CD4-positive, CD25-positive, alpha-beta regulatory T cell (primary cell): Measurements from ENCODE around the gene APOBEC3B. TPM values are rescaled to one million over a fixed set of nuclear protein-coding genes. Genes with fewer than 3 reads are reported as not detected.
"Not testable (repeated sequence)": the region's sequence is repeated elsewhere in the genome, so short reads cannot be mapped to it uniquely, and the experiment has no call there.

Experiments used
- ATAC-seq, 2 donors: fragments of 150-1000 bp; cut with Tn5 transposase; one replicate each; pipeline ENCODE4 v1.10.0; 2021; ENCODE audit warnings: low read depth in 2 of 2, moderate number of reproducible peaks in 2 of 2, moderate library complexity in 1 of 2
- DNase-seq, 3 donors: peaks; one replicate each; pipeline versions ENCODE4 v3.0.0 to v3.0.0-alpha.2; 2012 to 2022; ENCODE audit warnings: mixed read lengths in 1 of 3
- H3K27ac ChIP-seq: one replicate; pipeline ENCODE4 v1.7.0; 2013; ENCODE audit warnings: mild to moderate bottlenecking, low read length; ENCODE audit not compliant: insufficient read depth, poor library complexity, severe bottlenecking
- H3K27me3 ChIP-seq: one replicate; pipeline ENCODE4 v1.7.0; 2013; ENCODE audit warnings: low read length; ENCODE audit not compliant: control insufficient read depth, insufficient read depth
- H3K36me3 ChIP-seq: one replicate; pipeline ENCODE4 v1.7.0; 2013; ENCODE audit warnings: mild to moderate bottlenecking, low read length, moderate library complexity; ENCODE audit not compliant: control insufficient read depth, insufficient read depth
- H3K4me1 ChIP-seq: 2 replicates; pipeline ENCODE4 v1.7.0; 2013; ENCODE audit warnings: mild to moderate bottlenecking, low read length; ENCODE audit not compliant: insufficient read depth, control insufficient read depth, poor library complexity, severe bottlenecking
- H3K4me3 ChIP-seq: one replicate; pipeline ENCODE4 v1.7.0; 2013; ENCODE audit warnings: low read depth, mild to moderate bottlenecking, low read length, moderate library complexity
- H3K9me3 ChIP-seq, 2 experiments: 1 replicate in 1 of 2; 2 replicates in 1 of 2; pipeline ENCODE4 v1.7.0; 2013; ENCODE audit warnings: low read length in 2 of 2, mild to moderate bottlenecking in 1 of 2, moderate library complexity in 1 of 2; ENCODE audit not compliant: control insufficient read depth in 2 of 2
- H3K27ac Mint-ChIP-seq, 3 donors: one replicate each; pipeline ENCODE4 v1.8.0; 2020 to 2022; ENCODE audit warnings: mild to moderate bottlenecking in 3 of 3, mixed read lengths in 3 of 3, moderate library complexity in 2 of 3
- H3K27me3 Mint-ChIP-seq: one replicate; pipeline ENCODE4 v1.8.0; 2022; ENCODE audit warnings: mild to moderate bottlenecking, mixed read lengths
- H3K36me3 Mint-ChIP-seq: one replicate; pipeline ENCODE4 v1.8.0; 2020; ENCODE audit warnings: mixed read lengths
- H3K4me1 Mint-ChIP-seq, 4 donors: one replicate each; pipeline ENCODE4 v1.8.0; 2020 to 2022; ENCODE audit warnings: mixed read lengths in 4 of 4, mild to moderate bottlenecking in 1 of 4
- H3K4me3 Mint-ChIP-seq, 4 donors: one replicate each; pipeline ENCODE4 v1.8.0; 2020 to 2022; ENCODE audit warnings: mild to moderate bottlenecking in 4 of 4, mixed read lengths in 4 of 4, moderate library complexity in 3 of 4
- H3K9me3 Mint-ChIP-seq, 7 donors: one replicate each; pipeline ENCODE4 v1.8.0; 2020 to 2022; ENCODE audit warnings: mixed read lengths in 7 of 7, mild to moderate bottlenecking in 3 of 7, moderate library complexity in 2 of 7
- polyA plus RNA-seq, 4 donors: library from polyadenylated mRNA; unstranded; fragments of 300-500 nt; fragmentation: Illumina TruSeq; gene quantifications; one replicate each; pipeline ENCODE4 v1.2.3, GENCODE V29; 2021
- total RNA-seq: library from RNA; stranded (reverse); gene quantifications from one replicate; pipeline ENCODE4 v1.2.3, GENCODE V29; 2022

APOBEC3B gene
- total and polyA plus RNA-seq, 5 donors from 2014 or later: 0.17 to 2.1 (median 1.4) TPM

DNA sequence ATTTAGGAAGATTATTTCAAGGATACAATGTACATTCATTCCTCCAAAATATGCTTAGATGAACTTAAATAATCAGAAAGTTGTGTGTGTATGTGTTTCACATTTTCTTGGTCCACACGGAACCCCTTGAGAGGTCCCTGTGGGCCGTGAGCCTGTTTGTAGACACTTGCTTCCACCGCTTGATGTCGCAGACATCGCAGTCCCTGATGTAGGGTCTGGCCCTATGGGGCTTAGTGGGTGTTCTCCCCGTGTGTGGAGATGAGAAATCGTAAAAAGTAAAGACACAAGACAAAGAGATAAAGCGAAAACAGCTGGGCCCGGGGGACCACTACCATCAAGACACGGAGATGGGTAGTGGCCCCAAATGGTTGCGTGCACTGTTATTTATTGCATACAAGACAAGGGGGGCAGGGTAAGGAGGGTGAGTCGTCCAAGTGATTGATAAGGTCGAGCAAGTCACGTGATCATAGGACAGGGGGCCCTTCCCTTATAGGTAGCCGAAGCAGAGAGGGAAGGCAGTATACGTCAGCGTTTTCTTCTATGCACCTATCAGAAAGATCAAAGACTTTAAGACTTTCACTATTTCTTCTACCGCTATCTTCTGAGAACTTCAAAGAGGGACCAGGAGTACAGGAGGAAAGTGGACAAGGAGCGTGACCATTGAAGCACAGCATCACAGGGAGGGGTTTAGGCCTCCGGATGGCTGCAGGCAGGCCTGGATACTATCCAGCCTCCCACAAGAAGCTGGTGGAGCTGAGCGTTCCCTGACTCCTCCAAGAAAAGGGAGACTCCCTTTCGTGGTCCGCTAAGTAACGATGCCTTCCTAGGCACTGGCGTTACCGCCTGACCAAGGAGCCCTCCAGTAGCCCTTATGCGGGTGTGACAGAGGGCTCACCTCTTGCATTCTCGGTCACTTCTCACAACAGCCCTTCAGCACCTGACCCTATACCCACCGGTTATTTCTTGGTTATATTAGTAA lies 30.7 kb downstream of the APOBEC3B start:
- no peaks in the 10 kb centered on the region for H3K9me3 Mint-ChIP-seq
- H3K4me1 Mint-ChIP-seq: peaks cover 5 to 47% (median 14%) of the 10 kb centered on the region in 4 donors
- no peaks in the 10 kb centered on the region for H3K36me3 ChIP-seq
- peak overlapping the region; percentile 53 to 94 (median 78) for H3K27ac Mint-ChIP-seq
- H3K4me3 ChIP-seq: peak overlapping the region; percentile 81
- H3K4me1 ChIP-seq: peaks cover 26% of the 10 kb centered on the region
- no peaks in the 10 kb centered on the region for H3K9me3 ChIP-seq
- peaks cover 8% of the 10 kb centered on the region for H3K36me3 Mint-ChIP-seq
- peak in 1 of 3 donors; percentile 38 for DNase-seq
- no peaks in the 10 kb centered on the region for H3K27me3 ChIP-seq
- peak overlapping the region; percentile 62 to 97 (median 79) for H3K4me3 Mint-ChIP-seq
- no peak for ATAC-seq
- H3K27ac ChIP-seq: peak overlapping the region; percentile 75
- no peaks in the 10 kb centered on the region for H3K27me3 Mint-ChIP-seq

GRCh38 chr22:39013561-39013941 lies 31.4 kb downstream of the APOBEC3B start:
- DNase-seq: peak in 1 of 3 donors; percentile 36
- H3K4me3 ChIP-seq: peak overlapping the region; percentile 81
- H3K9me3 ChIP-seq, H3K36me3 ChIP-seq, H3K27me3 Mint-ChIP-seq, H3K9me3 Mint-ChIP-seq, ATAC-seq, H3K27me3 ChIP-seq: not testable (repeated sequence)
- Mint-ChIP-seq H3K4me1 (peaks cover 5 to 50% (median 13%) of the 10 kb centered on the region in 4 donors), H3K27ac (peak overlapping the region; percentile 95 to 100 (median 98)), H3K4me3 (peak overlapping the region; percentile 96 to 99 (median 96)), H3K36me3 (peaks cover 11% of the 10 kb centered on the region)
- peaks cover 26% of the 10 kb centered on the region for H3K4me1 ChIP-seq
- peak overlapping the region; percentile 75 for H3K27ac ChIP-seq

DNA sequence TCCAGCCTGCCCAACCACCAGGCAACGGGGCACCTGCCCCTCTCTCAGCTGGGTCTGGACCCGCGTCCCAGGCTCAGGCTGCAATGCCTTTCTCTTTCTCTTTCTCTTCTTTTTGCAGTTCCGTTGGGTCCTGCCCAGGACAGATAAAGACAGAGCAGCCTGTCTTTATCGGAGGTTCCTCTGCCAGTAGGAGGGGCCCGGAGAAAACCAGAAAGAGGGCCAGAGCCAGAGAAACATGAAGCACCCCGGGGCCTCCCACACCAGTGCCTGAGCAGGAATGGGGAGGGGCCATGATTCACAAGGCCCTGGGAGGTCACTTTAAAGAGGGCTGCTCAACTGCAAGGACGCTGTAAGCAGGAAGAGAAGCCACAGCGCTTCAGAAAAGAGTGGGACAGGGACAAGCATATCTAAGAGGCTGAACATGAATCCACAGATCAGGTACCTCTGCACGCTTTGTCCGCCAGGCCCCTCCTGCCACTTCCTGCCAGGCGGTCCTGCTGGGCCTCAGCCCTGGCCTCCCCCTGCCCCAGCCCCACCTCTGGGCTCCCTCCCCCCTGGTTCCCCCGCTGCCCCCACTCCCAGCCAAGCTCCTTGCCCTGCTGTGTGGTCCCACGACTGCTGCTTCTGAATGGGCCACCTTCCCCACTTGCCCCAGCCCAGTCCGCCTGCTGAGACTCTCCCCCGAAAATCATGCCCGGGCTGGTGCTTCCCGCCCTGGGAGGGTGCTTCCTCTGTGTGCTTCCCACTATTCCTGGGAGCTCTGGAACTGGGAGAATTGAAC lies 32.0 kb downstream of the APOBEC3B start, which contains the start of gene APOBEC3C:
Gene APOBEC3C, plus strand, starts transcription at position 316 of the 781 bp plus-strand sequence. Its CDS starts 106 bp downstream, at position 422.
- peaks cover 5 to 50% (median 14%) of the 10 kb centered on the region in 4 donors for H3K4me1 Mint-ChIP-seq
- Histone ChIP-seq H3K27ac (peak within 1 kb of the TSS; percentile 75), H3K4me1 (peaks cover 26% of the 10 kb centered on the region), H3K4me3 (peak within 1 kb of the TSS; percentile 86), H3K27me3 (no peaks in the 10 kb centered on the region), H3K36me3 (no peaks in the 10 kb centered on the region), H3K9me3 (no peaks in the 10 kb centered on the region)
- H3K9me3 Mint-ChIP-seq: no peaks in the 10 kb centered on the region
- peaks cover 12% of the 10 kb centered on the region for H3K36me3 Mint-ChIP-seq
- ATAC-seq (peak; percentile 87 to 94), DNase-seq (peak; percentile 57 to 94 (median 65))
- no peaks in the 10 kb centered on the region for H3K27me3 Mint-ChIP-seq
- peak within 1 kb of the TSS; percentile 96 to 99 (median 96) for H3K4me3 Mint-ChIP-seq
- H3K27ac Mint-ChIP-seq: peak within 1 kb of the TSS; percentile 95 to 100 (median 98)

DNA sequence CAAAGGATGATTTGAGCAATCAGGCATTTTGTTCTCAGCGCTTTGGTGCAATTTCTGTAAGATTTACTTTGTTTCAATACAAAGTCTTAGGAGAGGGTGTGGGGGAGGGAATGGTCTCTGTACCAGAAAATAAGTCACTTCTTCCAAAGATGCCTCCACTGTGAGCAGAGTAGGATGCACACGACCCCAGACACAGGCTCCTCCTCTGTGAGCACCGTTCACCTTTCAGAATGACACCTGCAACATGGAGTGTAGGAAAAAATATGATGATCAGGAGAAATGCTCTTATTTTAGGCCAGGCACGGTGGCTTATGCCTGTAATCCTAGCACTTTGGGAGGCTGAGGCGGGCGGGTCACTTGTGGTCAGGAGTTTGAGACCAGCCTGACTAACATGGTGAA lies 32.6 kb downstream of the APOBEC3B start:
- not testable (repeated sequence) for H3K9me3 Mint-ChIP-seq, ATAC-seq, H3K27me3 ChIP-seq, H3K9me3 ChIP-seq, H3K36me3 ChIP-seq, H3K27me3 Mint-ChIP-seq
- Mint-ChIP-seq H3K4me1 (peaks cover 5 to 50% (median 17%) of the 10 kb centered on the region in 4 donors), H3K36me3 (peaks cover 12% of the 10 kb centered on the region), H3K4me3 (peak overlapping the region; percentile 96 to 99 (median 96)), H3K27ac (peak overlapping the region; percentile 95 to 100 (median 98))
- DNase-seq: peak in 1 of 3 donors; percentile 39
- H3K4me3 ChIP-seq: peak overlapping the region; percentile 86
- H3K27ac ChIP-seq: peak overlapping the region; percentile 75
- H3K4me1 ChIP-seq: peaks cover 26% of the 10 kb centered on the region

DNA sequence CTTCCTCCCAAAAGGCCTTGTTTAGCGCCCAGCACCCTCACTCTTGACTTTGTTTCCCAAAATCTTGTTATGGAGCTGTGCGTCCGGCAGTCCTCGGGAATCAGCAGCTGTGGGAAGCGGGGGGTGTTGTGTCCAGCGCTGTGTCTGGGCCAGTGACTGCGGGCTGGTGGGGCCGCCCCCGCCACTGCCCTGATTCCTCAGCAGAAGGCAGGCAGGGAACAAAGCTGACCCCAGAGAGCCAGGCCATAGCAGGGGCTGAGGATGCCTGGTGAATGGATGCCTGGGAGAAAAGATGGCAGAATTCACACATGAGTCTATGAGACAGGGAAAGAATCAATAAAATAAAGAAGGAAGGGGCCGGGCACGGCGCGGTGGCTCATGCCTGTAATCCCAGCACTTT lies 34.4 kb downstream of the APOBEC3B start:
- no peaks in the 10 kb centered on the region for H3K9me3 Mint-ChIP-seq
- no peaks in the 10 kb centered on the region for H3K27me3 Mint-ChIP-seq
- H3K36me3 Mint-ChIP-seq: peaks cover 12% of the 10 kb centered on the region
- no peaks in the 10 kb centered on the region for H3K27me3 ChIP-seq
- no peak overlapping the region for H3K4me3 ChIP-seq
- H3K4me3 Mint-ChIP-seq: peak overlapping the region; percentile 61 to 97 (median 82)
- H3K4me1 Mint-ChIP-seq: peaks cover 5 to 69% (median 20%) of the 10 kb centered on the region in 4 donors
- ATAC-seq (no peak), DNase-seq (no peak)
- H3K27ac Mint-ChIP-seq: peak overlapping the region; percentile 59 to 91 (median 67)
- no peak overlapping the region for H3K27ac ChIP-seq
- no peaks in the 10 kb centered on the region for H3K36me3 ChIP-seq
- peaks cover 31% of the 10 kb centered on the region for H3K4me1 ChIP-seq
- no peaks in the 10 kb centered on the region for H3K9me3 ChIP-seq

- H3K9me3 ChIP-seq: no peaks in the 10 kb centered on the region
- Mint-ChIP-seq H3K27ac (peak overlapping the region in 1 of 3 donors; percentile 83), H3K4me1 (peaks cover 5 to 76% (median 23%) of the 10 kb centered on the region in 4 donors), H3K36me3 (peaks cover 19% of the 10 kb centered on the region), H3K4me3 (peak overlapping the region in 2 of 4 donors; percentile 66 to 100), H3K27me3 (no peaks in the 10 kb centered on the region), H3K9me3 (no peaks in the 10 kb centered on the region)
- peaks cover 42% of the 10 kb centered on the region for H3K4me1 ChIP-seq
- H3K4me3 ChIP-seq: no peak overlapping the region
- ATAC-seq (no peak), DNase-seq (no peak)
- peak overlapping the region; percentile 8 for H3K27ac ChIP-seq
- no peaks in the 10 kb centered on the region for H3K36me3 ChIP-seq
- no peaks in the 10 kb centered on the region for H3K27me3 ChIP-seq
Observed at GRCh38 chr22:39017596-39018365, 35.6 kb downstream of the APOBEC3B start.
